Measurements from ENCODE around the gene BUB1B. TPM values are rescaled to one million over a fixed set of nuclear protein-coding genes. Genes with fewer than 3 reads are reported as not detected.

Gene BUB1B
- total RNA-seq, 4 donors from 2014 or later, result 0.37 to 7.4 (median 1.5) TPM

- ATAC-seq (ENCODE audit: low FRiP score), result no peak
- TF ChIP-seq, protein P1, sequence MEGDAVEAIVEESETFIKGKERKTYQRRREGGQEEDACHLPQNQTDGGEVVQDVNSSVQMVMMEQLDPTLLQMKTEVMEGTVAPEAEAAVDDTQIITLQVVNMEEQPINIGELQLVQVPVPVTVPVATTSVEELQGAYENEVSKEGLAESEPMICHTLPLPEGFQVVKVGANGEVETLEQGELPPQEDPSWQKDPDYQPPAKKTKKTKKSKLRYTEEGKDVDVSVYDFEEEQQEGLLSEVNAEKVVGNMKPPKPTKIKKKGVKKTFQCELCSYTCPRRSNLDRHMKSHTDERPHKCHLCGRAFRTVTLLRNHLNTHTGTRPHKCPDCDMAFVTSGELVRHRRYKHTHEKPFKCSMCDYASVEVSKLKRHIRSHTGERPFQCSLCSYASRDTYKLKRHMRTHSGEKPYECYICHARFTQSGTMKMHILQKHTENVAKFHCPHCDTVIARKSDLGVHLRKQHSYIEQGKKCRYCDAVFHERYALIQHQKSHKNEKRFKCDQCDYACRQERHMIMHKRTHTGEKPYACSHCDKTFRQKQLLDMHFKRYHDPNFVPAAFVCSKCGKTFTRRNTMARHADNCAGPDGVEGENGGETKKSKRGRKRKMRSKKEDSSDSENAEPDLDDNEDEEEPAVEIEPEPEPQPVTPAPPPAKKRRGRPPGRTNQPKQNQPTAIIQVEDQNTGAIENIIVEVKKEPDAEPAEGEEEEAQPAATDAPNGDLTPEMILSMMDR (IDR thresholded peaks at IDR 0.05), result no peak
- no peak for DNase-seq (ENCODE audit: low spot score)
Measured at GRCh38 chr15:40229956-40230355, 69.1 kb downstream of the BUB1B start.

GRCh38 chr15:40232625-40233070 lies 71.8 kb downstream of the BUB1B start:
- ATAC-seq (ENCODE audit: low FRiP score) (no peak), DNase-seq (ENCODE audit: low spot score) (no peak)
- TF ChIP-seq, protein P1 (IDR thresholded peaks at IDR 0.05), result no peak

DNA sequence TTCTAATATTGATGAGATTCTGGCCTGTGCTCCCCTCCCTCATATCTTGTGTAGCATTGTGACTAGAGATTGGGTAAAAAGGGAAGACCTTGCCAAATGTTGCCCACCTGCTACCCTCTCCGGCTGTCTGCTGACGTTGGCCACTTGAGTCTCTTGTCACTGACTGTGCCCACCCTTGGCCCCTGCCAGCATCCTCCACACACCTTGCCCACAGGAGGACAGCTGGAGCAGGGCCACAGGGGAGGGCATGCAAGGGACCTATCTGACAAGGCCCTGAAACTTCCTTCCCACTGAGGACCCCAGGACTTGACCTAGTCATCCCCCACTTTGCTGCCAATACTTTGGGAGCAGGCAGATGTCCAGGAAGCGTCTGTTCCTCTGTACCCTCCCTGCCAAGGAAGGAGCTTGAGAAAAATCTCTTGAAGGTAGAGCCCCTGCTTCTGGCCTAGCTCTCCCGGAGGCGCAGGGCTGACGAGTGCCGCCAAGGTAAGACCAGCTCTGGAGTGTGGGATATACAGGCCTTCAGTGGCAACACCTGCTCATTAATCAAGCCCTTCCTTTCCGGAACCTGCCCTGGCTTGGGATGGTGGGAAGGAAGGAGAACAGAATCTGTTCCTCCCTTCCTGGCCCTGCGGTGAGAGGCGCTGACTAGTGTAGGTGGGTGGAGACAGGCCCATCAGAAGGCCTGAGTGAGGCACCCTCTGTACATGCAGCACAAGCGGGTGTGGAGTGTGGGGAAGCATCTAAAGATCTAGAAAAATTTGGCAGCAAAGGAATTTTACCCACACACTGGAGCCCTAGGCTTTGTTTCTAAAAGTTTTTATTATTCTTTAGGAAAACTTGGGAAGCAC lies 73.1 kb downstream of the BUB1B start:
- no peak for ATAC-seq (ENCODE audit: low FRiP score)

DNA sequence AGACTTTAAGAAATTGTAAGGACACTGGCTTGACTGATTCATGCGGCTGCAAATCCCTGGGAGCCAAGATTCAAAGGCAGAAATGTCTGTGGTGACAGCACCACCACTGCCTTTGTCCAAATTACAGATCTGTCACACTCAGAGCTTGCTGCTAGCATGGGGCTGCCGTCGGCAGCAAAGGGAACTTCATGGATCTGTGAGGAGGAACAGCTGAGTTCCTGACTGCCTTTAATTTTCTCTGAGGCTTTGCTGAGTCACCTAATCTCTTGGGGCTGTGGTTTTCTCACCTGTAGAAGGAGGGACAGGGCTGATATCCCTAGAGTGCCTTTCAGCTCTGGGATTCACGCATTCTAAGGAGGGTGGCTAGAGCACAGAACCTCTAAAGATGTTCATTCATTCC lies 73.9 kb downstream of the BUB1B start:
- ATAC-seq (ENCODE audit: low FRiP score) (no peak), DNase-seq (ENCODE audit: low spot score) (no peak)
- TF ChIP-seq, protein P1 (IDR thresholded peaks at IDR 0.05), result no peak

More for the DNA sequence above, 73.1 kb downstream of the BUB1B start:
- TF ChIP-seq, protein P1 (IDR thresholded peaks at IDR 0.05), result no peak
- DNase-seq (ENCODE audit: low spot score), result no peak

- ATAC-seq (ENCODE audit: low FRiP score) (no peak), DNase-seq (ENCODE audit: low spot score) (no peak)
- TF ChIP-seq, protein P1 (IDR thresholded peaks at IDR 0.05), result no peak
Measured at GRCh38 chr15:40235201-40235885, 74.5 kb downstream of the BUB1B start.

- TF ChIP-seq, protein P1 (IDR thresholded peaks at IDR 0.05), result no peak
- peak; percentile 95 for ATAC-seq (ENCODE audit: low FRiP score)
- DNase-seq (ENCODE audit: low spot score), result peak; percentile 42
Measured at GRCh38 chr15:40238532-40239403, 77.9 kb downstream of the BUB1B start, which contains the start of gene PAK6. PAK6 (plus strand) TSS chr15:40239063; CDS start chr15:40264786, 25,723 bp downstream.
